ENCODE measurements around the gene DGKE.

Gene DGKE

DNA sequence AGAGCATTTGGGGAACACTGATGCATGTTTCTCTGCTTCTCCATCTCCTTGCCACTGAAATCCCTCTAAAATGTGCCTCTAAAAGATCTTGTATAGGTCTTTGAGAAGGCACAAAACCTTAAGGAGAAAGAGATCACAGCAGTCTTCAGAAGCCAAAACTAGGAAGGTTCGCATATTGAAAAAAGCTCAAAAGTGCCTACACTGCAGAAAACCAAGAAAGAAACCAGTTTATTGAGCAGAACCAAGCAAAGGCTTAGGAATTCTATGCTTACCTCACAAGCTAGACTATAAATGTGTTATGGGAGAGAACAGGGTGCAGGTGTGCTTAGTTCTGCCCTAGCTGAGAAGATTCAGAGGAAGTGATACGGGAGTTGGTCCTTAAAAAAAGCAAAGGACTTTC is 16.6 kb downstream of the DGKE start:
- Histone ChIP-seq H3K79me2 (ENCODE audit: insufficient read depth, low read length) (no peaks in the 10 kb centered on the region; the same call in 1 of the 2 replicates), H3K9me3 (ENCODE audit: insufficient read depth, low read depth, low read length) (no peaks in the 10 kb centered on the region), H2AFZ (ENCODE audit: low read length) (no peak overlapping the region), H3K4me3 (ENCODE audit: low read length, poor library complexity, severe bottlenecking) (no peak overlapping the region), H4K20me1 (ENCODE audit: insufficient read depth, low read length, poor library complexity, severe bottlenecking) (no peaks in the 10 kb centered on the region), H3K36me3 (ENCODE audit: insufficient read depth, low read length) (peaks cover 67% of the 10 kb centered on the region), H3F3A (ENCODE audit: low read depth) (no peaks in the 10 kb centered on the region), H3K4me1 (ENCODE audit: insufficient read depth, low read length, poor library complexity, severe bottlenecking) (peaks cover 5% of the 10 kb centered on the region), H3K27me3 (ENCODE audit: insufficient read depth, low read length, poor library complexity, severe bottlenecking) (no peaks in the 10 kb centered on the region), H3K4me2 (ENCODE audit: low read depth, low read length, poor library complexity, severe bottlenecking) (no peak overlapping the region), H3K9ac (ENCODE audit: low read depth, low read length, poor library complexity, severe bottlenecking) (no peak overlapping the region), H3K9me2 (replicated peaks; ENCODE audit: low read depth, low read length) (no peaks in the 10 kb centered on the region)
- TF ChIP-seq EZH2phosphoT487 (IDR thresholded peaks at IDR 0.05; ENCODE audit: borderline replicate concordance): no peak
- TF ChIP-seq, protein P1, sequence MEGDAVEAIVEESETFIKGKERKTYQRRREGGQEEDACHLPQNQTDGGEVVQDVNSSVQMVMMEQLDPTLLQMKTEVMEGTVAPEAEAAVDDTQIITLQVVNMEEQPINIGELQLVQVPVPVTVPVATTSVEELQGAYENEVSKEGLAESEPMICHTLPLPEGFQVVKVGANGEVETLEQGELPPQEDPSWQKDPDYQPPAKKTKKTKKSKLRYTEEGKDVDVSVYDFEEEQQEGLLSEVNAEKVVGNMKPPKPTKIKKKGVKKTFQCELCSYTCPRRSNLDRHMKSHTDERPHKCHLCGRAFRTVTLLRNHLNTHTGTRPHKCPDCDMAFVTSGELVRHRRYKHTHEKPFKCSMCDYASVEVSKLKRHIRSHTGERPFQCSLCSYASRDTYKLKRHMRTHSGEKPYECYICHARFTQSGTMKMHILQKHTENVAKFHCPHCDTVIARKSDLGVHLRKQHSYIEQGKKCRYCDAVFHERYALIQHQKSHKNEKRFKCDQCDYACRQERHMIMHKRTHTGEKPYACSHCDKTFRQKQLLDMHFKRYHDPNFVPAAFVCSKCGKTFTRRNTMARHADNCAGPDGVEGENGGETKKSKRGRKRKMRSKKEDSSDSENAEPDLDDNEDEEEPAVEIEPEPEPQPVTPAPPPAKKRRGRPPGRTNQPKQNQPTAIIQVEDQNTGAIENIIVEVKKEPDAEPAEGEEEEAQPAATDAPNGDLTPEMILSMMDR (conservative IDR thresholded peaks at IDR 0.05; ENCODE audit: low read length): no peak

DNA sequence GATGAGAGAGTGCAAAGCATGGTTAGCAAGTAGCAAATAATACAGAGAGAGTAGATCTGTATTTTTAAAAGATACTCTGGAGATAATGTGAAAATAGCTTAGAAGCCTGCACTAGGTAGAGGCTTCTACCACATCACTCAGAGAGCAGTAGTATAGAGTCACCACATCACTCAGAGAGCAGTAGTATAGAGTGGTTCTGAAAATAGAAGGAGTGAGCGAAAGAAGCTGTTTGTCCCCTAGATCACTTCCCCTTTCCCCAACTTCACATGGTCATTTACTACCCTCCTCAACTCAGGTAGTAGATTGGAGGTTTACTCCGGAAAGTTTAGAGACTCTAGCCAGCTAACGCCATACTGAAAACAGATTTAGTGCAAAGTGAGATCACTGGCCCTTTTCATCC is 17.1 kb downstream of the DGKE start:
- peaks cover 5% of the 10 kb centered on the region for H3K4me1 ChIP-seq (ENCODE audit: insufficient read depth, low read length, poor library complexity, severe bottlenecking)
- H3K36me3 ChIP-seq (ENCODE audit: insufficient read depth, low read length): peaks cover 66% of the 10 kb centered on the region
- no peaks in the 10 kb centered on the region; the same call in 1 of the 2 replicates for H3K79me2 ChIP-seq (ENCODE audit: insufficient read depth, low read length)
- no peak overlapping the region for H3K4me3 ChIP-seq (ENCODE audit: low read length, poor library complexity, severe bottlenecking)
- H3K9me2 ChIP-seq (replicated peaks; ENCODE audit: low read depth, low read length): no peaks in the 10 kb centered on the region
- no peaks in the 10 kb centered on the region for H3K27me3 ChIP-seq (ENCODE audit: insufficient read depth, low read length, poor library complexity, severe bottlenecking)
- no peaks in the 10 kb centered on the region for H3K9me3 ChIP-seq (ENCODE audit: insufficient read depth, low read depth, low read length)
- H2AFZ ChIP-seq (ENCODE audit: low read length): no peak overlapping the region
- no peaks in the 10 kb centered on the region for H4K20me1 ChIP-seq (ENCODE audit: insufficient read depth, low read length, poor library complexity, severe bottlenecking)
- no peak overlapping the region for H3K9ac ChIP-seq (ENCODE audit: low read depth, low read length, poor library complexity, severe bottlenecking)
- H3F3A ChIP-seq (ENCODE audit: low read depth): no peaks in the 10 kb centered on the region
- no peak for TF ChIP-seq EZH2phosphoT487 (IDR thresholded peaks at IDR 0.05; ENCODE audit: borderline replicate concordance)
- TF ChIP-seq, protein P1 (conservative IDR thresholded peaks at IDR 0.05; ENCODE audit: low read length): no peak
- no peak overlapping the region for H3K4me2 ChIP-seq (ENCODE audit: low read depth, low read length, poor library complexity, severe bottlenecking)

DNA sequence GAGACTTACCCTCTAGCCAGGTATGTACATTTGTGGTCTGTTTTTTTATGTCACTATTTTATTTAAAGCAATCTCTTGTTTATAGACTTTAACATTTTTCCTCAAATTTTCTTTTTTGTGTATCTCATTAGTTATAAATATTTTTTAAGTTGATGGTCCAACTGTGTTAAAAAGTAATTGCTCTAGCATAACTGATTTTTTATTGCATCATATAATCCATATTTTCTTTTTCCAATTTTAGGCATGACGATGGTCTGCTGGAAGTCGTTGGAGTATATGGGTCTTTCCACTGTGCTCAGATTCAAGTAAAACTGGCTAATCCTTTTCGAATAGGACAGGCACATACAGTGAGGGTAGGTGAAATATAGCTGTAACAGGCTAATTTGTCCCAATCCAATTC is 27.9 kb downstream of the DGKE start:
- Histone ChIP-seq H3K36me3 (ENCODE audit: insufficient read depth, low read length) (peaks cover 75% of the 10 kb centered on the region; the same call in 1 of the 2 replicates), H3K9me3 (ENCODE audit: insufficient read depth, low read depth, low read length) (no peaks in the 10 kb centered on the region), H3K27me3 (ENCODE audit: insufficient read depth, low read length, poor library complexity, severe bottlenecking) (no peaks in the 10 kb centered on the region), H3K9ac (ENCODE audit: low read depth, low read length, poor library complexity, severe bottlenecking) (no peak overlapping the region), H3K9me2 (replicated peaks; ENCODE audit: low read depth, low read length) (no peaks in the 10 kb centered on the region), H3K4me1 (ENCODE audit: insufficient read depth, low read length, poor library complexity, severe bottlenecking) (no peaks in the 10 kb centered on the region), H3K4me2 (ENCODE audit: low read depth, low read length, poor library complexity, severe bottlenecking) (no peak overlapping the region), H3K79me2 (ENCODE audit: insufficient read depth, low read length) (no peaks in the 10 kb centered on the region), H3F3A (ENCODE audit: low read depth) (no peaks in the 10 kb centered on the region; the same call in 1 of the 2 replicates), H4K20me1 (ENCODE audit: insufficient read depth, low read length, poor library complexity, severe bottlenecking) (no peaks in the 10 kb centered on the region), H3K4me3 (ENCODE audit: low read length, poor library complexity, severe bottlenecking) (no peak overlapping the region), H2AFZ (ENCODE audit: low read length) (no peak overlapping the region)
- no peak for TF ChIP-seq EZH2phosphoT487 (IDR thresholded peaks at IDR 0.05; ENCODE audit: borderline replicate concordance)
- TF ChIP-seq, protein P1 (conservative IDR thresholded peaks at IDR 0.05; ENCODE audit: low read length): no peak

Measured in Loucy (cell line).